ENCODE measurements around the gene KCNMA1.

KCNMA1 gene

GRCh38 chr10:77164616-77165311 is 472.8 kb downstream of the KCNMA1 start:
- no peak for DNase-seq

- no peak for DNase-seq
These were observed 473.8 kb downstream of the KCNMA1 start for GRCh38 chr10:77163670-77164348.

- no peak for DNase-seq
These were observed 474.9 kb downstream of the KCNMA1 start for GRCh38 chr10:77162697-77163096.

- no peak for DNase-seq
These were observed 476.9 kb downstream of the KCNMA1 start for GRCh38 chr10:77160679-77161078.

GRCh38 chr10:77159538-77160110 is 478.0 kb downstream of the KCNMA1 start:
- DNase-seq: no peak

GRCh38 chr10:77158666-77159065 is 478.9 kb downstream of the KCNMA1 start:
- DNase-seq: no peak

- DNase-seq: no peak
These were observed 480.2 kb downstream of the KCNMA1 start for GRCh38 chr10:77157248-77158019.

GRCh38 chr10:77156406-77156879 is 481.2 kb downstream of the KCNMA1 start:
- no peak for DNase-seq

GRCh38 chr10:77152256-77152655 is 485.4 kb downstream of the KCNMA1 start:
- DNase-seq: no peak

GRCh38 chr10:77151408-77151807 is 486.2 kb downstream of the KCNMA1 start:
- DNase-seq: no peak

GRCh38 chr10:77149706-77150105 is 487.9 kb downstream of the KCNMA1 start:
- no peak for DNase-seq

- no peak for DNase-seq
These were observed 488.6 kb downstream of the KCNMA1 start for GRCh38 chr10:77149001-77149400.

GRCh38 chr10:77147871-77148270 is 489.7 kb downstream of the KCNMA1 start:
- no peak for DNase-seq

GRCh38 chr10:77146712-77147336 is 490.8 kb downstream of the KCNMA1 start:
- DNase-seq: no peak

GRCh38 chr10:77144656-77145055 is 493.0 kb downstream of the KCNMA1 start:
- no peak for DNase-seq

- DNase-seq: no peak
These were observed 498.1 kb downstream of the KCNMA1 start for GRCh38 chr10:77139252-77140160.

GRCh38 chr10:77138541-77138940 is 499.1 kb downstream of the KCNMA1 start:
- no peak for DNase-seq

GRCh38 chr10:77135555-77135954 is 502.1 kb downstream of the KCNMA1 start:
- DNase-seq: no peak

GRCh38 chr10:77131214-77131613 is 506.4 kb downstream of the KCNMA1 start:
- no peak for DNase-seq

- DNase-seq: no peak
These were observed 510.4 kb downstream of the KCNMA1 start for GRCh38 chr10:77127243-77127642.

GRCh38 chr10:77125231-77125630 is 512.4 kb downstream of the KCNMA1 start:
- DNase-seq: no peak

- DNase-seq: no peak
These were observed 514.3 kb downstream of the KCNMA1 start for GRCh38 chr10:77123330-77123729.

Measured in NCI-H1694 treated with DMSO at 0.1 percent for 48 hours (cell line).